GM12878 (cell line): ENCODE measurements around the gene DYSF. TPM values are rescaled to one million over a fixed set of nuclear protein-coding genes. Genes with fewer than 3 reads are reported as not detected.

ENCODE experiments used
- ATAC-seq: fragments of 200-7000 bp; cut with Tn5 transposase; 3 replicates; pipeline ENCODE4 v1.9.1; 2020; ENCODE audit warnings: mild to moderate bottlenecking, moderate library complexity
- BruUV-seq: library from RNA; stranded (reverse); fragments of 400-500 nt; replicated peaks from 2 replicates; lab custom pipeline; 2021; lab: Mats Ljungman, UMichigan
- CTCF ChIA-PET: fragments of 300-600 bp; sonication (Branson Sonifier 250); formaldehyde crosslinking; extraction: SDS; loops from one replicate; lab custom pipeline; 2021; ENCODE audit warnings: inconsistent platforms; lab: Yijun Ruan, JAX
- POLR2A ChIA-PET: fragments of 350-600 bp; formaldehyde crosslinking; extraction: SDS; loops from one replicate; lab custom pipeline; 2021; ENCODE audit warnings: inconsistent platforms; lab: Charles Lee
- RAD21 ChIA-PET: fragments of 300-600 bp; sonication (Branson Sonifier 250); formaldehyde crosslinking; loops from one replicate; lab custom pipeline; 2023; ENCODE audit warnings: antibody characterized with exemption; ENCODE audit not compliant: unreplicated experiment; lab: Charles Lee
- SMC1A ChIA-PET: fragments of 300-600 bp; sonication (Branson Sonifier 250); formaldehyde crosslinking; loops from one replicate; lab custom pipeline; 2023; ENCODE audit not compliant: unreplicated experiment, uncharacterized antibody; lab: Charles Lee
- DNase-seq: peaks from one replicate; pipeline ENCODE4 v3.0.0-alpha.2; 2011; ENCODE audit warnings: low read depth, low spot score
- FAIRE-seq: peaks from 3 replicates; lab custom pipeline; 2011; peaks lifted over from hg19 to GRCh38; lab: Jason Lieb, UNC
- H2AFZ ChIP-seq: 2 replicates; pipeline ENCODE4 v1.6.0; 2011; ENCODE audit warnings: low read depth, low read length, control low read depth; ENCODE audit not compliant: control insufficient read depth
- H3K27ac ChIP-seq: 2 replicates; pipeline ENCODE4 v1.5.1; 2011; ENCODE audit warnings: control low read depth; ENCODE audit not compliant: control insufficient read depth, insufficient read depth
- H3K27me3 ChIP-seq, 2 experiments: replicated peaks in 1 of 2; 2 replicates each; pipeline versions ENCODE4 v1.6.0 to v1.6.1; 2011; ENCODE audit warnings: low read length in 1 of 2; ENCODE audit not compliant: control insufficient read depth in 2 of 2, insufficient read depth in 2 of 2
- H3K36me3 ChIP-seq, 2 experiments: 2 replicates each; pipeline ENCODE4 v1.5.1; 2011; ENCODE audit warnings: low read length in 1 of 2; ENCODE audit not compliant: control insufficient read depth in 2 of 2, insufficient read depth in 2 of 2
- H3K4me1 ChIP-seq: 2 replicates; pipeline ENCODE4 v1.6.1; 2011; ENCODE audit warnings: mild to moderate bottlenecking, low read length, moderate library complexity, mixed read lengths; ENCODE audit not compliant: control insufficient read depth, insufficient read depth
- H3K4me2 ChIP-seq: 2 replicates; pipeline ENCODE4 v1.6.0; 2011; ENCODE audit warnings: control low read depth; ENCODE audit not compliant: control insufficient read depth, insufficient read depth
- H3K4me3 ChIP-seq: fragments of 200-600 bp; sonication (generic); 2 replicates; pipeline ENCODE4 v1.5.1; 2016
- H3K79me2 ChIP-seq: 2 replicates; pipeline ENCODE4 v1.6.0; 2011; ENCODE audit warnings: low read length; ENCODE audit not compliant: control insufficient read depth, insufficient read depth
- H3K9ac ChIP-seq: 2 replicates; pipeline ENCODE4 v1.8.0; 2011; ENCODE audit warnings: low read length, control low read depth, mixed read lengths; ENCODE audit not compliant: control insufficient read depth, insufficient read depth
- H3K9me3 ChIP-seq: replicated peaks from 3 replicates; pipeline ENCODE4 v1.5.1; 2011; ENCODE audit warnings: mild to moderate bottlenecking, low read length; ENCODE audit not compliant: control insufficient read depth, insufficient read depth
- H4K20me1 ChIP-seq: 2 replicates; pipeline ENCODE4 v1.6.0; 2011; ENCODE audit not compliant: control insufficient read depth, insufficient read depth
- BRCA1 ChIP-seq: IDR thresholded peaks from 2 replicates; pipeline ENCODE4 v1.6.1; 2011; ENCODE audit warnings: low read depth, low read length, improper control_type of control experiment
- CBX3 ChIP-seq: fragments of 200-600 bp; sonication (generic); IDR thresholded peaks from 2 replicates; pipeline ENCODE4 v1.6.1; 2016; ENCODE audit warnings: low read depth, borderline replicate concordance
- CHD2 ChIP-seq: IDR thresholded peaks from 2 replicates; pipeline ENCODE4 v1.6.1; 2011; ENCODE audit warnings: low read depth, low read length, improper control_type of control experiment, borderline replicate concordance
- DPF2 ChIP-seq: fragments of 450-650 bp; IDR thresholded peaks from 2 replicates; pipeline ENCODE4 v1.6.1; 2017; ENCODE audit warnings: mild to moderate bottlenecking
- GATAD2B ChIP-seq: fragments of 450-650 bp; conservative IDR thresholded peaks from 2 replicates; pipeline ENCODE4 v1.6.1; 2017; ENCODE audit warnings: low read depth, mild to moderate bottlenecking, moderate library complexity
- MTA3 ChIP-seq: IDR thresholded peaks from 2 replicates; pipeline ENCODE4 v1.6.1; 2012; ENCODE audit warnings: low read length, inconsistent platforms, borderline replicate concordance
- MYC ChIP-seq: IDR thresholded peaks from 2 replicates; pipeline ENCODE4 v1.6.1; 2011; ENCODE audit warnings: mild to moderate bottlenecking, low read length, moderate library complexity, inconsistent platforms; ENCODE audit not compliant: insufficient read depth, insufficient replicate concordance, insufficient read length, severe bottlenecking
- NFIC ChIP-seq: IDR thresholded peaks from 2 replicates; pipeline ENCODE4 v1.6.1; 2012; ENCODE audit warnings: low read depth, mild to moderate bottlenecking, inconsistent platforms, low read length, moderate library complexity
- SIN3A ChIP-seq: IDR thresholded peaks from 2 replicates; pipeline ENCODE4 v1.6.1; 2012; ENCODE audit warnings: low read depth, low read length, improper control_type of control experiment
- SMC3 ChIP-seq: IDR thresholded peaks from 2 replicates; pipeline ENCODE4 v1.6.1; 2011; ENCODE audit warnings: low read length, improper control_type of control experiment, borderline replicate concordance
- SPI1 ChIP-seq: IDR thresholded peaks from 2 replicates; pipeline ENCODE4 v1.6.1; 2011; ENCODE audit warnings: low read depth, mild to moderate bottlenecking, low read length, moderate library complexity, borderline replicate concordance; ENCODE audit not compliant: insufficient read depth
- SUZ12 ChIP-seq: fragments of 200-600 bp; sonication (generic); IDR thresholded peaks from one replicate; pipeline ENCODE4 v1.6.1; 2018; ENCODE audit warnings: antibody characterized with exemption, mild to moderate bottlenecking; ENCODE audit not compliant: unreplicated experiment
- ZNF384 ChIP-seq: IDR thresholded peaks from 2 replicates; pipeline ENCODE4 v1.6.1; 2012; ENCODE audit warnings: low read depth, mild to moderate bottlenecking, low read length, improper control_type of control experiment, borderline replicate concordance
- WGBS: methylation state at CpG from one replicate; pipeline ENCODE4 v1.1.6; 2016; ENCODE audit warnings: low lambda C conversion rate; ENCODE audit not compliant: insufficient replicate concordance, insufficient coverage; ENCODE audit errors: missing lambda C conversion rate; 5-methylcytosine and 5-hydroxymethylcytosine counted together
- in situ Hi-C: fragments of 300-500 bp; cut with MboI; formaldehyde crosslinking; loops from 9 replicates; pipeline ENCODE4 v1.14.3; 2018; ENCODE audit warnings: mixed read lengths
- intact Hi-C: fragments of 100-400 bp; cut with micrococcal nuclease; formaldehyde crosslinking; loops from one replicate; pipeline ENCODE4 v1.14.2; 2022; ENCODE audit not compliant: unreplicated experiment
- polyA plus RNA-seq, 11 experiments: library from polyadenylated mRNA; depleted of rRNA in 4 of 11; unstranded in 6 of 11; stranded (reverse) in 5 of 11; fragments of >200 nt; fragmentation: Nextera tagmentation in 4 of 11; fragmentation: Illumina TruSeq in 1 of 11; extraction: Ambion mirVana in 4 of 11; extraction: Trizol in 1 of 11; gene quantifications; 1 replicate in 1 of 11; 2 replicates in 10 of 11; pipeline versions ENCODE4 v1.2.1 to v1.2.3, GENCODE V29; 2011 to 2016; ENCODE audit warnings: inconsistent platforms in 2 of 11, missing spikeins in 2 of 11, low read depth in 1 of 11
- total RNA-seq, 4 experiments: library from RNA; depleted of rRNA in 3 of 4; stranded (reverse); fragments of >200 nt in 3 of 4; fragmentation: Illumina TruSeq in 1 of 4; extraction: Trizol in 1 of 4; gene quantifications; 2 replicates each; pipeline versions ENCODE4 v1.2.1 to v1.2.3, GENCODE V29; 2013 to 2021
- TF ChIP-seq, protein P1 (sequence below): fragments of 450-650 bp; IDR thresholded peaks from 2 replicates; pipeline ENCODE4 v1.6.1; 2016; ENCODE audit warnings: mild to moderate bottlenecking
- TF ChIP-seq, protein P2 (sequence below): fragments of 450-650 bp; IDR thresholded peaks from 2 replicates; pipeline ENCODE4 v1.6.1; 2016; ENCODE audit warnings: mild to moderate bottlenecking, moderate library complexity, borderline replicate concordance
- TF ChIP-seq, protein P3 (sequence below): fragments of 450-650 bp; IDR thresholded peaks from 2 replicates; pipeline ENCODE4 v1.6.1; 2016; ENCODE audit warnings: mild to moderate bottlenecking
- TF ChIP-seq, protein P4 (sequence below): fragments of 450-650 bp; IDR thresholded peaks from 2 replicates; pipeline ENCODE4 v1.6.1; 2017; ENCODE audit warnings: mild to moderate bottlenecking

The DYSF gene
- total and polyA plus RNA-seq, 10 of the 15 experiments (the other 5 are each of a cell fraction or from before 2014, with no cell fraction given): under 0.01 to 0.15 (median 0.03) TPM; not detected in 7

DNA sequence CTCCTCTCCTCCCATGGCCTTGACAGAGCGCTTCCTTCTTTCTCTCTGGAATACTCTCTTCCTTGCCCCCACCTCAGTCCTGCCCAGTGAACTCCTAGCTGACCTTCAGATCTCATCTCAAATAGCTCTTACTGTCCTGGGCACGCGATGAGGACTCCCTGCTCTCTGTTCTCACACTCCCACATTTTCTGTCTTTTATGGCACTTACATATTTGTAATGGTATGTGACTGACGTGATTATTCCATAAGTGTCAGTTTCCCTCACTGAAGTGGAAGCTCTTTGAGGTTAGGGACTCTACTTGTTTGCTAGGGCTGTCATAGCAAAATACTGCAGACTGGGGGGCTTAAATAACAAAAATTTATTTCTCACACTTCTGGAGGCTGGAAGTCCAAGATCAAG, 1.7 kb upstream of the DYSF start:
- CTCF ChIA-PET: no interaction called here
- Histone ChIP-seq H3K9me3 (no peaks in the 10 kb centered on the region), H3K79me2 (no peaks in the 10 kb centered on the region), H3K36me3 (no peaks in the 10 kb centered on the region), H4K20me1 (no peaks in the 10 kb centered on the region; the same call in 1 of the 2 replicates), H3K4me2 (no peak overlapping the region), H3K27me3 (peaks cover 4 to 11% of the 10 kb centered on the region in 2 experiments; a peak in 3 of 4 replicates), H3K27ac (no peak overlapping the region), H3K9ac (no peak overlapping the region), H3K4me1 (no peaks in the 10 kb centered on the region), H2AFZ (no peak overlapping the region), H3K4me3 (no peak overlapping the region)
- ATAC-seq (no peak), FAIRE-seq (no peak), DNase-seq (no peak)
- RAD21 ChIA-PET: no interaction called here
- no TSS peak for BruUV-seq
- WGBS: 55% methylated on average over 4 of the region's 4 CpGs
- intact Hi-C loops: no loop called here
- POLR2A ChIA-PET: no interaction called here
- in situ Hi-C loops: no loop called here
- SMC1A ChIA-PET: interaction anchor here (0.7 to 1.6 kb wide), 2 partner anchors 9 to 152 kb away, joined by 3 to 4 read pairs; no protein-coding TSS in a partner anchor
- TF ChIP-seq MTA3: no peak
- no peak for TF ChIP-seq CHD2
- TF ChIP-seq, protein P1, sequence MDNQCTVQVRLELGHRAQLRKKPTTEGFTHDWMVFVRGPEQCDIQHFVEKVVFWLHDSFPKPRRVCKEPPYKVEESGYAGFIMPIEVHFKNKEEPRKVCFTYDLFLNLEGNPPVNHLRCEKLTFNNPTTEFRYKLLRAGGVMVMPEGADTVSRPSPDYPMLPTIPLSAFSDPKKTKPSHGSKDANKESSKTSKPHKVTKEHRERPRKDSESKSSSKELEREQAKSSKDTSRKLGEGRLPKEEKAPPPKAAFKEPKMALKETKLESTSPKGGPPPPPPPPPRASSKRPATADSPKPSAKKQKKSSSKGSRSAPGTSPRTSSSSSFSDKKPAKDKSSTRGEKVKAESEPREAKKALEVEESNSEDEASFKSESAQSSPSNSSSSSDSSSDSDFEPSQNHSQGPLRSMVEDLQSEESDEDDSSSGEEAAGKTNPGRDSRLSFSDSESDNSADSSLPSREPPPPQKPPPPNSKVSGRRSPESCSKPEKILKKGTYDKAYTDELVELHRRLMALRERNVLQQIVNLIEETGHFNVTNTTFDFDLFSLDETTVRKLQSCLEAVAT: no peak
- TF ChIP-seq DPF2: no peak
- TF ChIP-seq, protein P2, sequence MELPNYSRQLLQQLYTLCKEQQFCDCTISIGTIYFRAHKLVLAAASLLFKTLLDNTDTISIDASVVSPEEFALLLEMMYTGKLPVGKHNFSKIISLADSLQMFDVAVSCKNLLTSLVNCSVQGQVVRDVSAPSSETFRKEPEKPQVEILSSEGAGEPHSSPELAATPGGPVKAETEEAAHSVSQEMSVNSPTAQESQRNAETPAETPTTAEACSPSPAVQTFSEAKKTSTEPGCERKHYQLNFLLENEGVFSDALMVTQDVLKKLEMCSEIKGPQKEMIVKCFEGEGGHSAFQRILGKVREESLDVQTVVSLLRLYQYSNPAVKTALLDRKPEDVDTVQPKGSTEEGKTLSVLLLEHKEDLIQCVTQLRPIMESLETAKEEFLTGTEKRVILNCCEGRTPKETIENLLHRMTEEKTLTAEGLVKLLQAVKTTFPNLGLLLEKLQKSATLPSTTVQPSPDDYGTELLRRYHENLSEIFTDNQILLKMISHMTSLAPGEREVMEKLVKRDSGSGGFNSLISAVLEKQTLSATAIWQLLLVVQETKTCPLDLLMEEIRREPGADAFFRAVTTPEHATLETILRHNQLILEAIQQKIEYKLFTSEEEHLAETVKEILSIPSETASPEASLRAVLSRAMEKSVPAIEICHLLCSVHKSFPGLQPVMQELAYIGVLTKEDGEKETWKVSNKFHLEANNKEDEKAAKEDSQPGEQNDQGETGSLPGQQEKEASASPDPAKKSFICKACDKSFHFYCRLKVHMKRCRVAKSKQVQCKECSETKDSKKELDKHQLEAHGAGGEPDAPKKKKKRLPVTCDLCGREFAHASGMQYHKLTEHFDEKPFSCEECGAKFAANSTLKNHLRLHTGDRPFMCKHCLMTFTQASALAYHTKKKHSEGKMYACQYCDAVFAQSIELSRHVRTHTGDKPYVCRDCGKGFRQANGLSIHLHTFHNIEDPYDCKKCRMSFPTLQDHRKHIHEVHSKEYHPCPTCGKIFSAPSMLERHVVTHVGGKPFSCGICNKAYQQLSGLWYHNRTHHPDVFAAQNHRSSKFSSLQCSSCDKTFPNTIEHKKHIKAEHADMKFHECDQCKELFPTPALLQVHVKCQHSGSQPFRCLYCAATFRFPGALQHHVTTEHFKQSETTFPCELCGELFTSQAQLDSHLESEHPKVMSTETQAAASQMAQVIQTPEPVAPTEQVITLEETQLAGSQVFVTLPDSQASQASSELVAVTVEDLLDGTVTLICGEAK: no peak
- TF ChIP-seq MYC: no peak
- no peak for TF ChIP-seq CBX3
- TF ChIP-seq BRCA1: no peak
- no peak for TF ChIP-seq ZNF384
- no peak for TF ChIP-seq GATAD2B
- no peak for TF ChIP-seq NFIC
- TF ChIP-seq, protein P3, sequence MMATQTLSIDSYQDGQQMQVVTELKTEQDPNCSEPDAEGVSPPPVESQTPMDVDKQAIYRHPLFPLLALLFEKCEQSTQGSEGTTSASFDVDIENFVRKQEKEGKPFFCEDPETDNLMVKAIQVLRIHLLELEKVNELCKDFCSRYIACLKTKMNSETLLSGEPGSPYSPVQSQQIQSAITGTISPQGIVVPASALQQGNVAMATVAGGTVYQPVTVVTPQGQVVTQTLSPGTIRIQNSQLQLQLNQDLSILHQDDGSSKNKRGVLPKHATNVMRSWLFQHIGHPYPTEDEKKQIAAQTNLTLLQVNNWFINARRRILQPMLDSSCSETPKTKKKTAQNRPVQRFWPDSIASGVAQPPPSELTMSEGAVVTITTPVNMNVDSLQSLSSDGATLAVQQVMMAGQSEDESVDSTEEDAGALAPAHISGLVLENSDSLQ: no peak
- no peak for TF ChIP-seq SIN3A
- no peak for TF ChIP-seq SPI1
- TF ChIP-seq SMC3: no peak
- TF ChIP-seq SUZ12: no peak
- TF ChIP-seq, protein P4, sequence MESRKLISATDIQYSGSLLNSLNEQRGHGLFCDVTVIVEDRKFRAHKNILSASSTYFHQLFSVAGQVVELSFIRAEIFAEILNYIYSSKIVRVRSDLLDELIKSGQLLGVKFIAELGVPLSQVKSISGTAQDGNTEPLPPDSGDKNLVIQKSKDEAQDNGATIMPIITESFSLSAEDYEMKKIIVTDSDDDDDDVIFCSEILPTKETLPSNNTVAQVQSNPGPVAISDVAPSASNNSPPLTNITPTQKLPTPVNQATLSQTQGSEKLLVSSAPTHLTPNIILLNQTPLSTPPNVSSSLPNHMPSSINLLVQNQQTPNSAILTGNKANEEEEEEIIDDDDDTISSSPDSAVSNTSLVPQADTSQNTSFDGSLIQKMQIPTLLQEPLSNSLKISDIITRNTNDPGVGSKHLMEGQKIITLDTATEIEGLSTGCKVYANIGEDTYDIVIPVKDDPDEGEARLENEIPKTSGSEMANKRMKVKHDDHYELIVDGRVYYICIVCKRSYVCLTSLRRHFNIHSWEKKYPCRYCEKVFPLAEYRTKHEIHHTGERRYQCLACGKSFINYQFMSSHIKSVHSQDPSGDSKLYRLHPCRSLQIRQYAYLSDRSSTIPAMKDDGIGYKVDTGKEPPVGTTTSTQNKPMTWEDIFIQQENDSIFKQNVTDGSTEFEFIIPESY: no peak
